HG03558 (cell line): Measurements from ENCODE around the gene DNAJA3.

ENCODE experiments used
- ATAC-seq: cut with Tn5 transposase; IDR thresholded peaks from one replicate; pipeline ENCODE4 v1.9.1; 2021; ENCODE audit warnings: moderate number of reproducible peaks; ENCODE audit not compliant: unreplicated experiment; ENCODE audit errors: extremely low read depth

DNAJA3 gene

GRCh38 chr16:4425378-4426020, at the start of gene DNAJA3:
Gene DNAJA3, plus strand, starts transcription at chr16:4425868. Its CDS starts 14 bp downstream, at chr16:4425882.
- peak; percentile 82 for ATAC-seq

GRCh38 chr16:4376126-4376892, 49.4 kb upstream of the DNAJA3 start:
- no peak for ATAC-seq

- ATAC-seq, result no peak
Observed at GRCh38 chr16:4376893-4377572, 48.6 kb upstream of the DNAJA3 start.

GRCh38 chr16:4377573-4378154, 48.0 kb upstream of the DNAJA3 start:
- ATAC-seq, result no peak

GRCh38 chr16:4378161-4378666, 47.5 kb upstream of the DNAJA3 start:
- ATAC-seq, result no peak

- ATAC-seq, result no peak
Observed at GRCh38 chr16:4378999-4379690, 46.5 kb upstream of the DNAJA3 start.

- no peak for ATAC-seq
Observed at GRCh38 chr16:4380119-4381063, 45.3 kb upstream of the DNAJA3 start.

- no peak for ATAC-seq
Observed at GRCh38 chr16:4381072-4381934, 44.4 kb upstream of the DNAJA3 start.

- ATAC-seq, result no peak
Observed at GRCh38 chr16:4381935-4382794, 43.5 kb upstream of the DNAJA3 start.

- no peak for ATAC-seq
Observed at GRCh38 chr16:4382795-4383357, 42.8 kb upstream of the DNAJA3 start.

GRCh38 chr16:4383591-4384444, 41.9 kb upstream of the DNAJA3 start:
- ATAC-seq, result no peak

- no peak for ATAC-seq
Observed at GRCh38 chr16:4384509-4384942, 41.1 kb upstream of the DNAJA3 start.

GRCh38 chr16:4385066-4385788, 40.4 kb upstream of the DNAJA3 start:
- no peak for ATAC-seq

GRCh38 chr16:4385789-4386450, 39.7 kb upstream of the DNAJA3 start:
- no peak for ATAC-seq

- ATAC-seq, result no peak
Observed at GRCh38 chr16:4386451-4386805, 39.2 kb upstream of the DNAJA3 start.
